ENCODE results near the gene ZNF790.
"Not testable (repeated sequence)": the region's sequence is repeated elsewhere in the genome, so short reads cannot be mapped to it uniquely, and the experiment has no call there.

Gene ZNF790

DNA sequence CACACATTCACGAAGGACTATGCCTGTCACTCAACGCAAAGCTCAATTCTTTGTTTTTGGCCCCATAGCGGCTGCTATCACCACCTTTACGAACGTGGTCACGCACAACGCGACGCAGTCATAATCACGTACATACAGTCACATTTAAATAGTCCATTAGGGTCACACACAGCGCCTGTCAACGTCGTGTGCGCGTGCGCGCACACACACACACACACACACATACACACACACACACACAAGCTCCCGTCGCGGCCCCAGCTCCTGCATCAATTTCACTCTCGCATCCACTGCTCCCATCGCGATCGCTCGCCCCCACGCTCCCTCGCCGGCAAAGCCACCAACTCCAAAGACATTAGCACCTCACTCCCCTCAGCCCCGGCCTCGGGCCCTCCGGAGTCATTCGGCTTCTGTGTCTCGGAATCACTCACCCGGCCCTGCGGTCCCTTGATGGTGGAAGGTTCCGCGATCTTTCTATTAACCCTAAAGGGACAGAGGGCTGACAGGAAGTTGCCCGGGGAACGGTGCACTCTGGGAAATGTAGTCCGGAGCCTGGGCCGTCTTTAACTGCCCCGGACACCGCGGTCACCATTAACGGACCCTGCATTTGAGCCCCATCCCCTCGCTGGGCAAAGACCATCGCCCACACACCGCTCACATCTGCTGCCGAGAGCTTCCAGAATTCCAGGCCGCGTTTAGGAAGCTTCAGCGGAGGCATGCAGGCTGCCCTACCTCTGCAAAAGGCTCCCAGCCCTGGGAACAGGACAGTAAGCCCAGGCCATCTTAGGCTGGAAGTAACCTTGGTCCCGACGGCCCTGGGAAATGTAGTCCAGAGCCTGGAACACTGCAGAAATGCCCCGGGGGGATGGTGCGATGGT, at the start of gene ZNF790:
Gene ZNF790 (minus strand): TSS at position 482 of the 878 bp plus-strand sequence. CDS start 12,768 bp downstream, outside the sequence.
- peak; percentile 55 to 71 for DNase-seq (ENCODE audit: low read depth in 1 of 2, low spot score in 1 of 2)

DNA sequence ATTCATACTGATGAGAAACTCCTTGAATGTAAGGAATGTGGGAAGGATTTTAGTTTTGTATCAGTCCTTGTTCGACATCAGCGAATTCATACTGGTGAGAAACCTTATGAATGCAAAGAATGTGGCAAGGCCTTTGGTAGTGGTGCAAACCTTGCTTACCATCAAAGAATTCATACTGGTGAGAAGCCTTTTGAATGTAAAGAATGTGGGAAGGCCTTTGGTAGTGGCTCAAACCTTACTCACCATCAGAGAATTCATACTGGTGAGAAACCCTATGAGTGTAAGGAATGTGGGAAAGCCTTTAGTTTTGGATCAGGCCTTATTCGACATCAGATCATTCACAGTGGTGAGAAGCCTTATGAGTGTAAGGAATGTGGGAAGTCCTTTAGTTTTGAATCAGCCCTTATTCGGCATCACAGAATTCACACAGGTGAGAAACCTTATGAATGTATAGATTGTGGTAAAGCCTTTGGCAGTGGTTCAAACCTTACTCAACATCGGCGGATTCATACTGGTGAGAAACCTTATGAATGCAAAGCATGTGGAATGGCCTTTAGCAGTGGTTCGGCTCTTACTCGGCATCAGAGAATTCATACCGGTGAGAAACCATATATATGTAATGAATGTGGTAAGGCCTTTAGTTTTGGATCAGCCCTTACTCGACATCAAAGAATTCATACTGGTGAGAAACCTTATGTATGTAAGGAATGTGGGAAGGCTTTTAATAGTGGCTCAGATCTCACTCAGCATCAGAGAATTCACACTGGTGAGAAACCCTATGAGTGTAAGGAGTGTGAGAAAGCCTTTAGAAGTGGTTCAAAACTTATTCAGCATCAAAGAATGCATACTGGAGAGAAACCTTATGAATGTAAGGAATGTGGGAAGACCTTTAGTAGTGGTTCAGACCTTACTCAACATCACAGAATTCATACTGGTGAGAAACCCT, 39.1 kb upstream of the ZNF790 start:
- no peak for DNase-seq (ENCODE audit: low read depth in 1 of 2, low spot score in 1 of 2)

DNA sequence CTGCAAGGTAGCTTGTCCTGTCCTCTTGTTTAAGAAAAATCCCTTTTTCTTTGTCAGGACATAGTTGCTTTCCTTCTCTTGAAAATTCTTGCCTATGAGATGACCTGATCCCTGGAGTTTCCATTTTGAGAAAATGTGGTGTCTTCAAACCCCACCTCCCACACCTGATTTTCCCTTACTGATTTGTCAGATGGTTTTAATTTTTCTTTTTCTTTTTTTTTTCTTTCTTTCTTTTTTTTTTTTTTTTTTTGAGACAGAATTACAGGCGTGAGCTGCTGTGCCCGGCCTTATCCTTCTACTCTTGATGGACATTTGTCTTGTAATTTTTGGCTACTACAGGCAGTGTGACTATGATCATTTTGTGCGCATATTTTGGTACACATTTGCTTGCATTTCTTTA, 13.7 kb upstream of the ZNF790 start:
- DNase-seq (ENCODE audit: low read depth in 1 of 2, low spot score in 1 of 2), result no peak

DNA sequence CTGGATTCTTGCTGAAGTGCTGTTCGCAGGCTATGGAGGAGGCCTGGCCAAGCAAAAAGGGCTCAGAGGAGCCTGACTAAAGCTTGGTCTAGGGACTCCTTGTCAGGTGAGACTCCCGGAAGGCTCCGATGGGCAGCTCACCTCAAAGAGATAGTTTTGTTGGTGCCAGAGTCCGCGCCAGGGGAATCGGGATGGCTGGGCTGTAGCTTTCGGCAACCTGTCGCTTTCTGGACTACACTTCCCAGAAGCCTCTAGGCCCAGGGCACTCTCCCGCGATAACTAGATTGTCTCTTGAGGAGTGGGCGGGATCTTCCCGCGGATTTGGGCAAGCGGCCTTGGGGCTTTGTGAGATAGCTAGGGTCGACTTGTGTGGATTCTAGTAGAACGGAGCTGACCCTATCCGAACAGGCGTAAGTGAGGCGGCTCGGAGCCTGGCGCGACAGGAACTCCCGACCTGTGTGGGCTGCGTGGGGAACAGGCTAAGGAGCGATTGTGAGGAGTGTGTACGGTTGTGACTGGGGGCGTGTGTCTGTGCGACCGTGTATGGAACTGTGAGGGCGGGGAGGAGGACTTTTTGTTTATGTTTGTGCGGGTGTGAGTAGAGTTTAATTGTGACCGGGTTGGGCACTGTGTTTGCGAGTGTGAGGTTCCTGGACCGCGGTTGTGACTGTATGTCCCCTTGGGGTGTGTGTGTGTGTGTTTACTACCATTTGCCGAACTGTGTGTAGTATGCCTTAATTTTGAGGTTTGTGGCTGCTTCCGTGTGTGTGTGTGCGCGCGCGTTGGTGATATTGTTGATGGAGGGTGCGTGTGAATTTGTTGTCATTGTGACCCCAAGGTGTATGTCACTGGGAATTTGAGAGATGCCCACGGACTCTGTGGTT, 12.6 kb upstream of the ZNF790 start, which contains the start of gene ZNF345:
Gene ZNF345 (plus strand): TSS at position 318 of the 884 bp plus-strand sequence. CDS start 25,955 bp downstream, outside the sequence.
- DNase-seq (ENCODE audit: low read depth in 1 of 2, low spot score in 1 of 2), result peak; percentile 62 to 69

DNA sequence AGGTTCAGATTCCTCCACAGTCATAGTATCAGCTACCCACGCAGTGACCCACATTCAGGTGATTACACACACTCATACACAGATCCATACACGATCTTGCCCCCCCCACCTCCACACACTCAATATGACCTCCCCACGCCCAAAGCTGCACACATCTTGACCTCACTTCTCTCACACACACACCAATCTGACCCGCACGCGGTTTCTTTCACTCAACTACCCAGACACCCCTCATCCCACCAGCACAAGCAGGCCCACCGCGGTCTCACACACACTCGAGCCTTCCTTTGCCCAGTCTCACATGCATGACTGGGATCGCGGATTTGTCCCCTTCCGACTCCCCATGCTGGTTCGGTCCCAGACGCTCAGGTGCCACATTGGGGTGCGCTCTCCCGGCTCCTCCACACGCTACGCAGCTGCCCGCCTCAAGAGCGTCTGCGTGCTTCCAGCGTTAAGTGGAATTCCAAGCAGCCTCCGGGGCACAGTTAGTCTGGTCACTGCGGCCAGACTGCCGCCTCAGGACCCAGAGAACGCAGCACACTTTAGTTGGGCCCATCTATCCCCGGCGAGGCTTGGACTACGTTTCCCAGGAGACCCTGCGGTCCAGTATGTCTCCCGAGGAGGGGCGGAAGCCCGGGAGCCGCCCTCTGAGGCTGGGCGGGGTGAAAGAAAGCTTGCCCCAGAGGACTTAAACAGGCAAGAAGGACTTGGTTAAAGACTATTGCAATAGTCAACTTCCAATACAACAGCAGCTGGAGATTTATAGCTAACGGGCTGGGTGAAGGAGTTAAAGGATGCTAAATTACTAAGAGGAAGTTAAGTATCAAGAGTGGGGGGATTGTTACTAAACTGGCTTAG, 11.7 kb upstream of the ZNF790 start:
- DNase-seq (ENCODE audit: low read depth in 1 of 2, low spot score in 1 of 2), result peak; percentile 68 to 77

DNA sequence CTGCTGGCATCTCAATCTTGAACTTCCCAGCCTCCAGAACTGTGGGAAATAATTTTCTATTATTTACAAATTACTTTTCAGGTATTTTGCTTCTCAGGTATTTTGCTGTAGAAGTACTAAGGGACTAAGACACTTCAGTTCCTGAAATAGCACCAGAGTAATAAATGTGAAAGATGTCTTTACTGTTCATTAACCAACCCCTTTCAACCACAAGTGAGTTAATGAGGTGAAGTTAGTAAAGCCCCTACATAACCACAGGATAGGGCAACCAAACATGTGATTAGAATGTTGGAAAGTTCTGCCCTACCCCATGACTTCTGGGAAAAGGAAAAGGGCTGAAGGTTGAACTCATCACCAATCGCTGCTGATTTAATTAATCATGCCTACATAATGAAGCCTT, 9.8 kb upstream of the ZNF790 start:
- no peak for DNase-seq (ENCODE audit: low read depth in 1 of 2, low spot score in 1 of 2)

DNA sequence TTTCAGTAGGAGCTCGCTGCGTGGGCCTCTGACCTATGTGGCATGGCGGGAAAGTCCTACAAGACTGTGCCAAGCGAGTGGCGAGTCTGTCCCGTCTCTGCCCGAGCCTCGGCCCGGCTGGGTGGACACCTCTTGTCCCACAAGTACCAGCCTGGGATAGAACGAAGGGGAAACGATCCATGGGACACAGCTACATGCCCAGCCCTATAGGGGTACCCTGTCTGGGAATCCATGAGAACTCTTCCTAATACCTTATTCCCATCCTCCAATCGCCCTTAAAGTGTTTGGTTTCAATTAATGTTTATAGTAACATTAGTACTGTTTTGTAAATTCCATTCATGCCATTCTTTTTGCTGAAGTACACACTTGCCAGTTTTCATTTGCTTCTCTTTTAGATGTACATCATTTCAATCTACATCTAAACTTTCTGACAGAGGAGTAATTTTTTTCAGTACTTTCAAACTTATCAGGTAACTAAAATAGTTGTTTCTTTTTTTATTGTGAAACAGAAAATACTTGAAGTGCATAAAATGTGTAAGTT, 667 bp upstream of the ZNF790 start:
- DNase-seq (ENCODE audit: low read depth in 1 of 2, low spot score in 1 of 2), result no peak

DNA sequence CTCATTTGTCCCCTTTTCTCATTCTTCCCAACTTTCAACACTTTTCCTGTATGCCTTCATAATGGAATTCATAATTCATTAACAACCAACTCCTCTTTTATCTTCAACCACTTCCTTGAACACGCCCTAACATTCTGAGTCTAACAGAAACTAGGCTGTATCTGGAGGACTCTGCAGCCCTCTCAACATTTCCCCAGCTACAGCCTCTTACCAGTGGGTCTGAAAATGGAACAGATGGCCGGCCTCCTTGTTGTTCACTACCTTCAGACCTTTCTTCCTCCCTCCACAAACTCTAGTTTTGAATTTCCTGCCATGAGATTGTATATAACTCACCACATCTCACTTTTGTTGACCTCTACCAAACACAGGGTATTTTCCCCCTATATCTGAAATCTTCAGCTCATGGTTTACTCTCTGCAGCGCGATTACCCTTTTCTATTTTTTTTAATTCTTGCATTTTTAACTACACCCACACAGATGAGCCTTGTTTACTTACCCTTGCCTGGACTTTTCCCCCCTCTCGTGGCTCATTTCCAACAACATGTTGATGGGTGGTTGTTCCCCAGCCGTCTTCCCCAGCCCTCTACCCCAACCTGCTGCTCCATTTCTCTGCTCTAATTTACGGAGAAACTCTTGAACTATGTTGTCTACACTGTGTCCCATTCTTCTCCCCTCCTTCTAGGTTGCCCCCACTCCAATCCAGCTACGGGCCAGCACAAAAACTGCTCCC, 846 bp downstream of the ZNF790 start:
- no peak for DNase-seq (ENCODE audit: low read depth in 1 of 2, low spot score in 1 of 2)

DNA sequence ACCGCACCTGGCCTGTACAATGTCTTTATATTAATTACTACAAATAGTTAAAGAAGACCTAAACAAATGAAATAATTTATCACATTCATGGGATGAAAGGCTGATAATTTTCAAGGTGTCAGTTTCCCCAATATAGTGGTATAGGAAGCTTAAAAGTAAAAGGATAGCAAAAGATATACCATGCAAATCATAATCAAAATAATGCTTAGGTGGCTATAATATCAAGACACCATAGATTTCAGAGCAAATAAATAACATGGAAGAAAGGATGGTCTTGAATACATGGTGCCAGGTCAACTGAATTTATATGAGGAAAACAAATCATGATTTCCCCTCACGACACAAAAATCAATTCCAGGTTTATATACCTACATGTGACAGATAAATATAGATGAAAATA, 4.8 kb downstream of the ZNF790 start:
- no peak for DNase-seq (ENCODE audit: low read depth in 1 of 2, low spot score in 1 of 2)

DNA sequence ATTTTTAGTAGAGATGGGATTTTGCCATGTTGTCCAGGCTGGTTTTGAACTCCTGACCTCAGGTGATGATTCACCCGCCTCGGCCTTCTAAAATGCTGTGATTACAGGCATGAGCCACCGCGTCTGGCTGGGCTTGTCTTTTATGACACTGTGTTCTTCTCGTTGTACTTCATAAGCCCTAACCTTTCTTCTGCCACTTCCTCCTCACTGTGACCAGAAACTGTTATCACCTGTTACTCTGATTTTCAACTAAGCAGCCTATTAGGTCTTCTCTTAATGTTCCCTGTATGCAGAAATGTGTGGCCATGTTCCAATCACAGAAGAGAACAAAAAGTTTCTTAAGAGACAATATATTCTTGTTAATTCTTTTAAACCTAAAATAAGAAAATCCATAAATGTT, 16.4 kb downstream of the ZNF790 start:
- no peak for DNase-seq (ENCODE audit: low read depth in 1 of 2, low spot score in 1 of 2)

DNA sequence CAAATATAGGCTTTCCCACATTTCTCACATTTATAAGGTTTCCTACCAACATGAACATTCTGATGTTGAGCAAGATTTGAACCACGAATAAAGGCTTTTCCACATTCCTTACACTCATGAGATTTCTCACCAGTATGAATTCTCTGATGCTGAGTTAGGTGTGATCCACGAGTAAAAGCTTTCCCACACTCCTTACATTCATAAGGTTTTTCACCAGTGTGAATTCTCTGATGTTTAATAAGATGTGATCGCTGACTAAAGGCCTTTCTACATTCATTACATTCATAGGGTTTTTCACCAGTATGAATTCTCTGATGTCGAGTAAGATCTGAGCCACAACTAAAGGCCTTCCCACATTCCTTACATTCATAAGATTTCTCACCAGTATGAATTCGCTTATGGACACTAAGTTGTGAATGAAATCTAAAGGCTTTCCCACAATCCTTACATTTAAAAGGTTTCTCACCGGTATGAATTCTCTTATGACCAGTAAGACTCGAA, 19.0 kb downstream of the ZNF790 start:
- DNase-seq (ENCODE audit: low read depth in 1 of 2, low spot score in 1 of 2), result no peak

DNA sequence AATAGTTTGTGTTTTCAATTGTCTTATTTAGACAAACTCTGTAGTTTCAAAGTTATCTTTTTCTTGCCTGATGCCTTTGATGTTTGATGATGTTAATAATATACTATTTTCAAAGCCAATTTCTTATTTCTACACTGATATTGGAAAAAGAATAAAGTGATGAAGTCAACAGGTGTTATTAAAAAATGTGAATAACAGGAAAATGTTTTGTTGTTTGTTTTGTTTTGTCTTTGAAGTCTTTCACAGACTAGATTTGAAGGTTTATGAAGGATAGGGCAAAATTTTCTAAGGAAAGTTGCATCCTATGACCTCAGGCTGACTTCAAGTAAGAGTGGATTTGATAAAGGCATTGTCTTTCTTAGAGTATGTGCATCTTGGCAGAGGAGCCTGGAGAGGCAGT, 31.2 kb downstream of the ZNF790 start:
- DNase-seq (ENCODE audit: low read depth in 1 of 2, low spot score in 1 of 2), result no peak

DNA sequence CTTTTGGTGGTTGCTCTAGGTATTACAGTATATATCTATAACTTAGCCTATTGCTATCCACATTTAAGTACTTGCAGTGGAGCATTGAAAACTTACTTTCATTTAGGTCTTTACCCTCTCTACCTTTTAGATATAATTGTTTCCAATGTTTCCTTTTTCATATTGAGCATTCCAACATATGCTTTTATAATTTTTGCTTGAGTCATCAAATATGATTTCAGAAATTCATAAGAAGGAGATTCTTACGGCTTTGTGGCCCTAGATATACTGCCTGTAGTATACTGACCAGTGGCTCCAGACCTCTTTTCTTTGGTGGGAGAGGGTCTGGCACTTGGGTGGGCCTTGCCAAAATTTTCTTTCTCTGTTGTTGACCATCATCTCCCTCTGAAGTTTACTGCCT, 32.8 kb downstream of the ZNF790 start:
- no peak for DNase-seq (ENCODE audit: low read depth in 1 of 2, low spot score in 1 of 2)

DNA sequence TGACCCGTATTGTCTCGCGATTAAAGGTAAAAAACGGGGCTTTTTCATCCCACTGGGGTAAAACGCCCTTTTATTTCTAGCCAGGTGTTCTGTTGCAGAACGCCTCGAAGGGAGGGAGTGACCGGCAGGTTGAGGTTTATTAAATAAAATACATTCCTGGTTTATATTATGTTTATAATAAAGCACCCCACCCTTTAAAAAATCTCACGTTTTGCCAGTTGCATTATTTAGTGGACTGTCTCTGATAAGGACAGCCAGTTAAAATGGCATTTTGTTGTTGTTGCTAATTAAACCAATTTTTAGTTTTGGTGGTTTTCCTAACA, 40.4 kb downstream of the ZNF790 start:
- no peak for DNase-seq (ENCODE audit: low read depth in 1 of 2, low spot score in 1 of 2)

DNA sequence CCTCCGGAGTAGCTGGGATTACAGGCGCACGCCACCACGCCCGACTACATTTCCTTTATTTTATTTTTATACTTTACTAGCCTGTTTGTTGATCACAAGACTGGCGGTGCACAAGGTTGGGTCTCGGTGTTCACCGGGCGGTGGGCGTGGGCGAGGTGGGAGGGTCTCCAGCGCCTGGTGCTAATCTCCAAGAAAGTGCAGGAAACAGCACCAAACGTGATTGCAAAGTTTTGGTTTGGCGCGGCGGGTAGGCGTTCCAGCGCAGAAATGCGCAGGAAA, 41.5 kb downstream of the ZNF790 start:
- DNase-seq (ENCODE audit: low read depth in 1 of 2, low spot score in 1 of 2), result no peak

DNA sequence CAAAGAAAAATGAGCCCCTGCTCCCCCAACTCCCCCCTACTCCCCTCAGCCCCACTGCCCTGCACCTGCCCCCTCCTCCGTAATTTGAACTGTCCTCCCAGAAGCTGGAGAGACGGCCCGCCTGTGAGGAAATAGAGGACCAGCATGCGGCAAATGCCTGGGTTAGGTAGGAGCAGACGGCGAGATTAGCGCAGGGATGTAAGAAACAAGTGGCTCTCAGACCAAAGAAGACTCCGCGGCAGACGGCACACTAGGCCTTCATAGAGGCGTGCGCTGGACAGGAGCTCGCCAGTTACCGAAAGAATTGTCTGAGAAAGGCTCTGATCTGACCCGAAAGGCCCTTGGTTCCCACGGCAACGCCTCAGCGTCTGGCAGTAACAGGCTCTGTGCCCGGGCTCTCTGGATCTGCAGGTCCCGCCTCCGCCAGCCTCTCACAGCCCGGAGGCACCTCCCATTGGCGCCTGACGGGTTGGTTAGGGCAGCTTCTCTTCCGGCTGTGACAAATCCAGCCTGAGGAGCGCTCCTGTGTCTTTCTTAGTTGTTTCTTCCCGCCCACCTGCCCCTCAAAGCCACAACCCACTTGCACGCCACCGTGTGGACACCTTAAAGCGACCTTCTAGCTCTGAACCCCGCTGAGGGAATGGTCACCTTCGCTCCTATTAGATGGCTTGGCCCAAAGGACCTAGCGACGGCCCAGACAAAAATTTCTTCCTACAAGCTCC, 46.6 kb downstream of the ZNF790 start:
- DNase-seq (ENCODE audit: low read depth in 1 of 2, low spot score in 1 of 2), result not testable (repeated sequence)

DNA sequence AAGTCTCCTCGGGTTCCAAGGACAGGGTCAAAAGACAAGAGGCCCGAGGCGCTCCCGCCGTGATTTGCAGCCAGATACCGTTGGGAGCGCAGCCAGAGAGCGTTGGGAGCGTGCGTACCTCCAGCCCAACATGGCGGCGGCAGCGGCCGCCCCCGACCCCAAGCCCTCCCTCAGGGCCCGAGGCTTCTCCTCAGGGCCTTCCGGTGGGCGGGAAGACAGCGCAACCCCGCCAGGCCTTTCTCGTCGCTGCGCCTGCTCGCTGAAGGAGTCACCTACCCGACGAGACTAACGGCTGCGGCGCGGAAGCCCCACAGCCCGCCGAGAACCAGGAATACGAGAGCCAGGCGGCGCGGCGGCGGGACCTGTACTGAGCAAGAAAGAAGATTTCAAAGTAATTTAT, 62.4 kb downstream of the ZNF790 start:
- DNase-seq (ENCODE audit: low read depth in 1 of 2, low spot score in 1 of 2), result no peak

DNA sequence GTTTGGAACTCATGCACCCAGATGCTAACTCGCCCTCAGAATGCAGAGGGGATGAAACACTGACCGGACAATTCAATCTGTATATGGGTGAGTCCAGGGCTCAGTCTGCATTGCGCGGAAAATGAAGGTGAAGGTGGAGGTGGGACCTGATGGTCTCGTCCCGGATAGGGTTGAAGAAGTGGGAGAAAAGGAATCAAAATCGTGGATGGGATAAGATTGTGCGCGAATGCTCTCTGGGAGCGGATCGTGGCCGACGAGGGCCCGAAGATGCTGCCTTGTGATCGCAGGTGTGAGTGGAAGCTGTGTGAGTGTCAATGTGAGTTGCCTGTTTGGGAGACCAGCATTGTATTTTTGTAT, 65.0 kb downstream of the ZNF790 start:
- DNase-seq (ENCODE audit: low read depth in 1 of 2, low spot score in 1 of 2), result no peak

All from activated T-helper 1 cell treated with anti-CD3 and anti-CD28 coated beads, Interleukin-2, amount 50 U/mL, for 16 hours (primary cell).